Right lobe of liver (tissue), 6 donors: ENCODE results near the gene ATOH8. TPM values are rescaled to one million over a fixed set of nuclear protein-coding genes. Genes with fewer than 3 reads are reported as not detected.

Source experiments
- ATAC-seq, 4 donors: fragments of 200-7000 bp; cut with Tn5 transposase; one replicate each; pipeline ENCODE4 v1.9.1; 2020; ENCODE audit warnings: mild to moderate bottlenecking in 4 of 4, moderate library complexity in 4 of 4
- DNase-seq, 3 donors: peaks; one replicate each; pipeline ENCODE4 v3.0.0-alpha.2; 2020
- H3K27ac ChIP-seq, 3 donors: fragments of 200-600 bp; one replicate each; pipeline ENCODE4 v1.8.0; 2022
- H3K27me3 ChIP-seq, 2 donors: fragments of 200-600 bp; one replicate each; pipeline ENCODE4 v1.8.0; 2022
- H3K36me3 ChIP-seq, 4 donors: fragments of 200-600 bp; sonication (generic) in 1 of 4; one replicate each; pipeline versions ENCODE4 v1.5.1 to v1.8.0; 2017 to 2022; ENCODE audit warnings: control low read depth in 1 of 4
- H3K4me1 ChIP-seq, 4 donors: fragments of 200-600 bp; sonication (generic) in 1 of 4; one replicate each; pipeline versions ENCODE4 v1.5.1 to v1.8.0; 2017 to 2022; ENCODE audit warnings: control low read depth in 1 of 4
- H3K4me3 ChIP-seq, 3 donors: fragments of 200-600 bp; one replicate each; pipeline ENCODE4 v1.8.0; 2022
- H3K9me3 ChIP-seq, 4 donors: fragments of 200-600 bp; sonication (generic) in 1 of 4; one replicate each; pipeline versions ENCODE4 v1.5.1 to v1.8.0; 2017 to 2022; ENCODE audit warnings: control low read depth in 1 of 4
- CTCF ChIP-seq, 4 donors: fragments of 200-600 bp in 3 of 4; fragments of 450-650 bp in 1 of 4; IDR thresholded peaks; one replicate each; pipeline versions ENCODE4 v1.5.1 to v1.8.0; 2016 to 2022; ENCODE audit warnings: antibody characterized with exemption in 4 of 4, mild to moderate bottlenecking in 2 of 4
- POLR2A ChIP-seq: fragments of 450-650 bp; IDR thresholded peaks from one replicate; pipeline ENCODE4 v1.6.1; 2017; ENCODE audit warnings: antibody characterized with exemption, mild to moderate bottlenecking
- WGBS: methylation state at CpG from one replicate; pipeline ENCODE4 v1.1.6; 2018; ENCODE audit warnings: low coverage, low lambda C conversion rate; ENCODE audit not compliant: insufficient coverage; ENCODE audit errors: missing lambda C conversion rate; 5-methylcytosine and 5-hydroxymethylcytosine counted together
- intact Hi-C, 2 donors: fragments of 100-400 bp; cut with DNase I; formaldehyde crosslinking; loops; one replicate each; pipeline versions ENCODE4 v1.11.2 to v1.14.1; 2022
- total RNA-seq, 6 experiments: library from RNA; depleted of rRNA in 2 of 6; stranded (reverse); fragments of >200 nt in 2 of 6; fragmentation: NEBNext Ultra II Directional in 3 of 6; extraction: Animal tissue kit (Norgen Biotek cat#: 25700) in 3 of 6; gene quantifications; one replicate each; pipeline versions ENCODE4 v1.1.0 to v1.2.4, GENCODE V29; 2016 to 2023
- donor health status: DM: no; HTN: yes; CAD: no.
- donor health status: DM: no; HTN: no; CAD: no.
- donor health status: DM: no; HTN: no; CAD: no.
- donor health status: DM: no; HTN: yes; CAD: no.
- donor health status: DM: no; HTN: yes; CAD: no.

ATOH8 gene
- total RNA-seq, 6 experiments from 2014 or later, result 5.3 to 78.0 (median 46.2) TPM

- no peak for ATAC-seq
- intact Hi-C loops, result loop anchor here in 1 of 2 donors (5.0 kb wide), 1 partner anchor 77 kb away; no protein-coding TSS in a partner anchor
- no peak overlapping the region for H3K4me3 ChIP-seq
- peaks cover 0 to 6% (median 2%) of the 10 kb centered on the region in 4 donors for H3K4me1 ChIP-seq
- DNase-seq, result no peak
- no peaks in the 10 kb centered on the region for H3K27me3 ChIP-seq
- no peak overlapping the region for H3K27ac ChIP-seq
- no peak for TF ChIP-seq POLR2A
- TF ChIP-seq CTCF (IDR thresholded peaks at IDR 0.05), result no peak
- no peaks in the 10 kb centered on the region for H3K9me3 ChIP-seq
- 84% methylated on average over 5 of the region's 5 CpGs for WGBS
- H3K36me3 ChIP-seq, result no peaks in the 10 kb centered on the region
Observed at GRCh38 chr2:85734942-85735608, 18.7 kb upstream of the ATOH8 start.

GRCh38 chr2:85735691-85736090, 18.1 kb upstream of the ATOH8 start:
- intact Hi-C loops, result no loop called here
- DNase-seq, result no peak
- H3K4me1 ChIP-seq, result peaks cover 0 to 10% (median 4%) of the 10 kb centered on the region in 4 donors
- no peaks in the 10 kb centered on the region for H3K27me3 ChIP-seq
- no peak for ATAC-seq
- no peaks in the 10 kb centered on the region for H3K36me3 ChIP-seq
- no peak overlapping the region for H3K27ac ChIP-seq
- no peak for TF ChIP-seq CTCF (IDR thresholded peaks at IDR 0.05)
- H3K9me3 ChIP-seq, result no peaks in the 10 kb centered on the region
- no peak overlapping the region for H3K4me3 ChIP-seq

DNA sequence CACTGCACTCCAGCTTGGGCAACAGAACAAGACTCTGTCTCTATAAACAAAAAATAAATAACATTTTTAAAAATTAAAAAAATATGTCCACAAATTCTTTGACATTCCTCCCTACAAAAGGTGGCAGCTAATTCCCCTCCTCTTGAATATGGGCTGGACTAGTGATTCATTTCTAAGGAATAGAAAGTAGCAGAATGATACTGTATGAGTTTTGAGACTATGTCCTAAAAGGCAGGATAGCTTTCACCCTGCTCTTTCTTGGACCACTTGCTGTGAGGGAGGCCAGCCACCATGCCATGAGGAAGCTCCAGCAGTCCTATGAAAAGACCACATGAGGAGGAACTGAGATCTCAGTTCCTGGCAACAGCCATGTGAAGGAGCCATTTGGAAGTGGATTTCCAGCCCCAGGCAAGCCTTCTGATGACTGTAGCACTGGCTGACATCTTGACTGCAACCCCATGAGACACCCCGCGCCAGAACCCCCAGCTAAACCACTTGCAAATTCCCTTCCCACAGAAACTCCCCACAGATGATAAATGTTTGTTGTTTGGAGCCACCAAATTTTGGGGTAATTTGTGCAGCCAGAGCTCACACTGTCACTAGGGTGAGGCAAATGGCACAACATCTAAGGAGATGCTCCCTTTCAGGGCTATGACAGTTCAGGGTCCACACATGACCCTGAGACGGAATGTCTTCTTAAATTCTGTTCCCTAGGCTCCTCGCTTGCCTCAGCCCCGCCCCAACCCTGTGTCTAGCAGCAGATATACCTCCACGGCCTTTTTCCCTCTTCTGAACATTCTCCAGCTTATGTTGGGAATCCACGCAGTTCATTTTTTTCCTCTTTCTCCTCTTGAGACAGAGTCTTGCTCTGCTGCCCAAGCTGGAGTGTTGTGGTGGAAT, 17.1 kb upstream of the ATOH8 start:
- TF ChIP-seq CTCF (IDR thresholded peaks at IDR 0.05) (no peak), POLR2A (no peak)
- intact Hi-C loops, result no loop called here
- DNase-seq, result no peak

GRCh38 chr2:85737481-85737880, 16.3 kb upstream of the ATOH8 start:
- no peaks in the 10 kb centered on the region for H3K27me3 ChIP-seq
- peak; percentile 56 to 81 (median 77) for DNase-seq
- H3K36me3 ChIP-seq, result no peaks in the 10 kb centered on the region
- no peak overlapping the region for H3K4me3 ChIP-seq
- intact Hi-C loops, result no loop called here
- H3K9me3 ChIP-seq, result no peaks in the 10 kb centered on the region
- TF ChIP-seq CTCF (IDR thresholded peaks at IDR 0.05) (no peak), POLR2A (peak; percentile 16)
- peaks cover 0 to 26% (median 12%) of the 10 kb centered on the region in 4 donors for H3K4me1 ChIP-seq
- H3K27ac ChIP-seq, result peak overlapping the region; percentile 15 to 50 (median 18)
- WGBS, result 25% methylated on average over 4 of the region's 4 CpGs
- ATAC-seq, result peak; percentile 57 to 63 (median 62)

More for the DNA sequence above, 17.1 kb upstream of the ATOH8 start:
- no peaks in the 10 kb centered on the region for H3K27me3 ChIP-seq
- ATAC-seq, result no peak
- no peaks in the 10 kb centered on the region for H3K9me3 ChIP-seq
- H3K4me3 ChIP-seq, result no peak overlapping the region
- WGBS, result 89% methylated on average over 6 of the region's 7 CpGs
- H3K36me3 ChIP-seq, result no peaks in the 10 kb centered on the region
- peak overlapping the region in 2 of 3 donors; percentile 18 to 50 for H3K27ac ChIP-seq
- H3K4me1 ChIP-seq, result peaks cover 0 to 20% (median 9%) of the 10 kb centered on the region in 4 donors
